Measurements from ENCODE around the gene RAB3C. TPM values are rescaled to one million over a fixed set of nuclear protein-coding genes. Genes with fewer than 3 reads are reported as not detected.

The RAB3C gene
- total RNA-seq, 1 donor: under 0.01 TPM

- Histone ChIP-seq H3K27me3 (ENCODE audit: insufficient read depth, low read length) (no peaks in the 10 kb centered on the region), H3K9me3 (ENCODE audit: low read depth, low read length) (no peaks in the 10 kb centered on the region), H3K4me1 (ENCODE audit: insufficient read depth, low read length) (no peaks in the 10 kb centered on the region), H3K4me3 (ENCODE audit: low read length) (no peak overlapping the region)
These were observed 233.4 kb downstream of the RAB3C start for GRCh38 chr5:58816181-58816731.

DNA sequence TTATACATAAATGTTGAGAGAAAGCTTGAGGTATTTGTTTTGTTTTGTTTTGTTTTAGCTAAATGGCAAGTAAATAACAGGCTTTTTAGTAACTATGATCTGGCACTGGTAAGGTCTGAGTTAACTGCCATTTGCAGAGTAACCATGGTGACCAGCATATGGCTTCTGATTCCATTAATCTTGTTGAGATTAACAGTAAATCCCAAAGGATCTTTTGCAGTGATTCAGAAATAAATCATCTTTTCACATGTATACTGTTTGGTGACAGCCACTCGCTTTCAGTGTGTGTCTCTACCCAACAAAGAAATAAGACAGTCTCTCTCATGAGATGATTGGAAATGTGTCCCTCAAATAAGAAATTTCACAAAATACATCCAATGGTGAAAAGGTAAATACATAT, 235.6 kb downstream of the RAB3C start:
- Histone ChIP-seq H3K9me3 (ENCODE audit: low read depth, low read length) (no peaks in the 10 kb centered on the region), H3K4me3 (ENCODE audit: low read length) (no peak overlapping the region), H3K4me1 (ENCODE audit: insufficient read depth, low read length) (no peaks in the 10 kb centered on the region), H3K27me3 (ENCODE audit: insufficient read depth, low read length) (no peaks in the 10 kb centered on the region)

- Histone ChIP-seq H3K4me1 (ENCODE audit: insufficient read depth, low read length) (no peaks in the 10 kb centered on the region), H3K9me3 (ENCODE audit: low read depth, low read length) (no peaks in the 10 kb centered on the region), H3K4me3 (ENCODE audit: low read length) (no peak overlapping the region), H3K27me3 (ENCODE audit: insufficient read depth, low read length) (no peaks in the 10 kb centered on the region)
These were observed 242.6 kb downstream of the RAB3C start for GRCh38 chr5:58825441-58825840.

- H3K27me3 ChIP-seq (ENCODE audit: insufficient read depth, low read length): no peaks in the 10 kb centered on the region
- no peaks in the 10 kb centered on the region for H3K9me3 ChIP-seq (ENCODE audit: low read depth, low read length)
- H3K4me1 ChIP-seq (ENCODE audit: insufficient read depth, low read length): no peaks in the 10 kb centered on the region
- H3K4me3 ChIP-seq (ENCODE audit: low read length): no peak overlapping the region
These were observed 243.0 kb downstream of the RAB3C start for GRCh38 chr5:58825899-58826298.

GRCh38 chr5:58827463-58827862, 244.6 kb downstream of the RAB3C start:
- Histone ChIP-seq H3K27me3 (ENCODE audit: insufficient read depth, low read length) (no peaks in the 10 kb centered on the region), H3K4me3 (ENCODE audit: low read length) (no peak overlapping the region), H3K9me3 (ENCODE audit: low read depth, low read length) (no peaks in the 10 kb centered on the region), H3K4me1 (ENCODE audit: insufficient read depth, low read length) (no peaks in the 10 kb centered on the region)

DNA sequence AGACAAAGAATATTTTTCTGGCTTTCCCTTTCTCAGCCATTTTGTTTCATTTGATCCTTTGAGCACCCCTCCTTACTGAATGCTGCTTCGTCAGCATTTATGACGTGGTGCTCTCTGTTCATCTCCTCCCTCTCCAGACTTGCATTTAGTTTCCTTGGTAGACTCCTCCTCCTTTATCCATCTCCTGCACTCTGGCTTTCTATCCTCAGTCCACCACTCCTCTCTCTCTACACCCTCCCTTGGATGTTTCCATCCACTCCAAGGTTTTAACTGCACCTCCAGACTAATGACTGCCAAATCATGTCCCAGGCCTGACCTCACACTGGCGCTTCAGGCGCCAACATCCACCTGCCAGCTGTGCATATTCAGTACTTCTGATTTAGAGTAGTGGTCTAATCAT, 245.4 kb downstream of the RAB3C start:
- H3K4me1 ChIP-seq (ENCODE audit: insufficient read depth, low read length): no peaks in the 10 kb centered on the region
- H3K9me3 ChIP-seq (ENCODE audit: low read depth, low read length): no peaks in the 10 kb centered on the region
- no peak overlapping the region for H3K4me3 ChIP-seq (ENCODE audit: low read length)
- H3K27me3 ChIP-seq (ENCODE audit: insufficient read depth, low read length): no peaks in the 10 kb centered on the region

DNA sequence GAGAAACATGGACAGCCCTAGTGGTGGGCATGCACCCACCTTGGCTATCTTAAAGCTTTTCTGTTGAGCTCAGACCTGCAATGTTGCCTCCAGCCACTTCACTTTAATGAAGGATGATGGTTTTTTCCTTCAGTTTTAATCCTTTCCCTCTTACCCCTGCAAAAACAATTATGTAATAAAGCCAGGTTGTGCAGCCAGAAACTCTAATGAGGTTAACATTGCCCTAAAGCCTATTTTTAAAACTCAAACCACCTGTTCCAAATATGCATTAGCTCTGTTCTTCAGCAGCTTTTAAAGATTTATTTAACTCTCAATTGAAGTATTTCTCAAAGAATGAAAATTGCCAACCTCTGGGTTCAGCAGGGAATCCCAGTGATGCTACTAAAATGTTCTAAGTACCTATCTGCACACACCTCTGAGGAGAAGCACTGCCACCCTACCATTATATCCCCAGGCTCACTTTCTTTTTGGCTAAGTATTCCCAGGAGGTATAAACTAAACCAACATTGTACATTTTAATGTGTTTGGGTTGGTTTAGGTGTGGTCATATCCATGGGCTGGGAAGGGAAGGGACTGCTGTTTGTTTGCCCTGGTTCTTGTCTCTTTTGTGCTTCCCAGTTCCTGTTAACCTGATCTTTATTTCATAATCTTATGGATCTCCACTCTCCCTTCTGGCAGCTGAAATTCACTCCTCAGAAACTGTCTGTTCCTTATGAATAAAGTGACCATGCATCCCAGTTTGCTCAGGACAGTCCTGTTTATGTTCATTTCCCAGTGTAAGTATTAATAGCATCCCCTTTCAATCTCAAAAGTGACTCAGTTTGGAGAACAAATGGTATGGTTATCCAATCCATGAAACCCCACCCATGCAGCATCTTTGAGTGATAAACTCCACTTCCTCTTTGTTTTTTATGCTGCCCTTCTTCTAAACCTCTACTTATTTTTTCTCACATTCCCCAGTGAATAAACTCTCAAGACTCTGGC, 251.7 kb downstream of the RAB3C start:
- Histone ChIP-seq H3K9me3 (ENCODE audit: low read depth, low read length) (no peaks in the 10 kb centered on the region), H3K4me1 (ENCODE audit: insufficient read depth, low read length) (no peaks in the 10 kb centered on the region), H3K27me3 (ENCODE audit: insufficient read depth, low read length) (no peaks in the 10 kb centered on the region), H3K4me3 (ENCODE audit: low read length) (no peak overlapping the region)

DNA sequence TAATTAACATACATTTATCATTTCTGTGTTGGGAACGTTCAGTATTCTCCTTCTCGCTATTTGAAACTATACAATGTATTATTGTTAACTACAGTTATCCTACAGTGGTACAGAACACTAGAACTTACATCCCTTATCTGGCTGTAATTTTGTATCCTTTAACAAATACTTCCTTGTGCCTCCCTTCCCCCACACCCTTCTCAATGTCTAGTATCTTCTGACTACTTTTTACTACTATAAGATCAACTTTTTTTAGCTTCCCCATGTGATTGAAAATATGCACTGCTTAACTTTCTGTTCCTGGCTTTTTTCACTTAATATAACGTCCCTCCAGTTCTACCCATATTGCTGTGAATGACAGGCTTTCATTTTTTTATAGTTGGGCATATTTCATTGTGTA, 253.5 kb downstream of the RAB3C start:
- no peaks in the 10 kb centered on the region for H3K4me1 ChIP-seq (ENCODE audit: insufficient read depth, low read length)
- peaks cover 11% of the 10 kb centered on the region for H3K9me3 ChIP-seq (ENCODE audit: low read depth, low read length)
- H3K4me3 ChIP-seq (ENCODE audit: low read length): no peak overlapping the region
- H3K27me3 ChIP-seq (ENCODE audit: insufficient read depth, low read length): peaks cover 4% of the 10 kb centered on the region

GRCh38 chr5:58838729-58839128, 255.9 kb downstream of the RAB3C start:
- Histone ChIP-seq H3K4me1 (ENCODE audit: insufficient read depth, low read length) (no peaks in the 10 kb centered on the region), H3K27me3 (ENCODE audit: insufficient read depth, low read length) (peaks cover 4% of the 10 kb centered on the region), H3K4me3 (ENCODE audit: low read length) (no peak overlapping the region), H3K9me3 (ENCODE audit: low read depth, low read length) (peaks cover 11% of the 10 kb centered on the region)

GRCh38 chr5:58842852-58843251, 260.0 kb downstream of the RAB3C start:
- Histone ChIP-seq H3K4me1 (ENCODE audit: insufficient read depth, low read length) (peaks cover 5% of the 10 kb centered on the region), H3K4me3 (ENCODE audit: low read length) (no peak overlapping the region), H3K9me3 (ENCODE audit: low read depth, low read length) (peaks cover 11% of the 10 kb centered on the region), H3K27me3 (ENCODE audit: insufficient read depth, low read length) (peaks cover 4% of the 10 kb centered on the region)

DNA sequence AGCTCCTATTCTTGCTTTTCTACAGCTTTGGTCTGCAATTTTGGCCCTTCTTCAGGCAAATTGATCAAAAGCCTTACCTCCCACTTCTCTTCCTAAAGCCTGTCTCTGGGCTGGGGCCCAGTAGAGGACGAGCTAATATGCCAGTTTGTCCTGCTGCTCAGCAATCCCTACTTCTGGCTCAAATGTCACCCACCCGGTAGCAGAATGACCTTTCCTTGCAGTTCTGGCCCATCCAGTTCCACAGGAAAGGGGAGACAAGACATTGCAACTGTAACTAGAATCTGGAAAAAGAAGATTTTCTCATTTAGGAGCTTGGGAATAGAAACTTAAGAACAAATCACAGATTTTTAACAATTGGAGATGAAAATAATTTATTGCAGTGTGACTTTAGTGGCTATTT, 261.5 kb downstream of the RAB3C start:
- Histone ChIP-seq H3K27me3 (ENCODE audit: insufficient read depth, low read length) (peaks cover 4% of the 10 kb centered on the region), H3K9me3 (ENCODE audit: low read depth, low read length) (peaks cover 11% of the 10 kb centered on the region), H3K4me3 (ENCODE audit: low read length) (no peak overlapping the region), H3K4me1 (ENCODE audit: insufficient read depth, low read length) (peaks cover 5% of the 10 kb centered on the region)

- H3K9me3 ChIP-seq (ENCODE audit: low read depth, low read length): no peaks in the 10 kb centered on the region
- peaks cover 5% of the 10 kb centered on the region for H3K4me1 ChIP-seq (ENCODE audit: insufficient read depth, low read length)
- H3K27me3 ChIP-seq (ENCODE audit: insufficient read depth, low read length): no peaks in the 10 kb centered on the region
- no peak overlapping the region for H3K4me3 ChIP-seq (ENCODE audit: low read length)
These were observed 264.2 kb downstream of the RAB3C start for GRCh38 chr5:58847041-58847440.

- Histone ChIP-seq H3K27me3 (ENCODE audit: insufficient read depth, low read length) (no peaks in the 10 kb centered on the region), H3K4me1 (ENCODE audit: insufficient read depth, low read length) (peaks cover 5% of the 10 kb centered on the region), H3K9me3 (ENCODE audit: low read depth, low read length) (no peaks in the 10 kb centered on the region), H3K4me3 (ENCODE audit: low read length) (no peak overlapping the region)
These were observed 266.3 kb downstream of the RAB3C start for GRCh38 chr5:58849223-58849622.

- no peak overlapping the region for H3K4me3 ChIP-seq (ENCODE audit: low read length)
- H3K4me1 ChIP-seq (ENCODE audit: insufficient read depth, low read length): peaks cover 2% of the 10 kb centered on the region
- no peaks in the 10 kb centered on the region for H3K9me3 ChIP-seq (ENCODE audit: low read depth, low read length)
These were observed 267.2 kb downstream of the RAB3C start for GRCh38 chr5:58849921-58850667.

GRCh38 chr5:58851153-58851552, 268.3 kb downstream of the RAB3C start:
- no peak overlapping the region for H3K4me3 ChIP-seq (ENCODE audit: low read length)
- H3K4me1 ChIP-seq (ENCODE audit: insufficient read depth, low read length): no peaks in the 10 kb centered on the region
- no peaks in the 10 kb centered on the region for H3K27me3 ChIP-seq (ENCODE audit: insufficient read depth, low read length)
- H3K9me3 ChIP-seq (ENCODE audit: low read depth, low read length): no peaks in the 10 kb centered on the region

More at GRCh38 chr5:58849921-58850667, 267.2 kb downstream of the RAB3C start:
- no peaks in the 10 kb centered on the region for H3K27me3 ChIP-seq (ENCODE audit: insufficient read depth, low read length)
